GM18511 (cell line): ENCODE measurements around the gene KPTN.

Source experiments
- ATAC-seq: cut with Tn5 transposase; IDR thresholded peaks from one replicate; pipeline ENCODE4 v1.9.1; 2021; ENCODE audit warnings: mild to moderate bottlenecking, moderate library complexity; ENCODE audit not compliant: unreplicated experiment

KPTN gene

DNA sequence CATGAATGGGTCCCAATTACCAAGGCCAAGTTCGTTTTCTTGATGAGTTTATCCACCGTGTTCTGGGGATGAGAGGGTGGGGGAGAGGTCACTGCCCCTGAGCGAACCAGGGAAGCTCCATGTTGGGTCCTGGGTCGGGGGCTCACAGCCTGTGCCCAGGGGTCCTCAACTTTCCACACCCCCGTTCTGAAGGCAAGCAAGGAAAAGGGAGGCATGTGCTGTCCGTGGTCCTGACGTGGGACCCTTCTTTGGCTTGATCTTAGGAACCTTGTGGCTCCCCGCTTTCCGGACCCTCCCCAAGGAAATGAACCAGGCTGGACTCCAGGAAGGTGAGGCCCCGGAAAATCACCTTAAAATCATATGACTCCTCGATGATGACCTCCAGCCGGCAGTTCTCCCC lies 46.5 kb downstream of the KPTN start:
- no peak for ATAC-seq

DNA sequence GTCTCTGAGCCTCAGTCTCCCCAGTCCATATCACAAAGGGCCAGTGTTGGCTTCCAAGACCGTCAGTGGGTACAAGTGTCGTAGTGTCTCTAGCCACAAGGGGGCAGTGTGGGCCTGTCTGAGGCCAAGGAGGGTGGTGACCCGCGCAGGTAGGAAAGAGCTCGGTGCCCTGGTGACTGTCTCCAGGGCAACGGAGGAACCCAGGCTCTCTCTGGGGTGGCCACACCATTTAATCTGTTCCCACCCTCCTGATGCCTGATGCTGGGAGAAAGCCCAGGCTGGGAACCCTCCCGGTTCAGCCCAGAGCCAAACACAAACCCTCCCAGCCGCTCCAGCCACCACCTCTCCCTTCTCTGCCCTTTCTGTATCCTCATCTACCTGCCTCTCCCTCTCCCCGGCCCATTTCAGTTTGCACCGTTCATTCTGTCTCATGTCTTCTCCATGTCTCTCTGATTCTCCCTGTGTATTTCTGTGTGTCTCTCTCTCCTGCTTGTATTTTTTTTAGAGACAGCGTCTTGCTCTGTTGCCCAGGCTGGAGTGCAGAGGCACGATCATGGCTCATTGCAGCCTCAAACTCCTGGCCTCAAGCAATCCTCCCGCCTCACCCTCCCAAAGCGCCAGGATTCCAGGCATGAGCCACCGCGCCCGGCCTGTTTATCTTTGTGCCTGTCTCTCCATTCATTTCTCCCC lies 47.2 kb downstream of the KPTN start:
- ATAC-seq, result no peak

DNA sequence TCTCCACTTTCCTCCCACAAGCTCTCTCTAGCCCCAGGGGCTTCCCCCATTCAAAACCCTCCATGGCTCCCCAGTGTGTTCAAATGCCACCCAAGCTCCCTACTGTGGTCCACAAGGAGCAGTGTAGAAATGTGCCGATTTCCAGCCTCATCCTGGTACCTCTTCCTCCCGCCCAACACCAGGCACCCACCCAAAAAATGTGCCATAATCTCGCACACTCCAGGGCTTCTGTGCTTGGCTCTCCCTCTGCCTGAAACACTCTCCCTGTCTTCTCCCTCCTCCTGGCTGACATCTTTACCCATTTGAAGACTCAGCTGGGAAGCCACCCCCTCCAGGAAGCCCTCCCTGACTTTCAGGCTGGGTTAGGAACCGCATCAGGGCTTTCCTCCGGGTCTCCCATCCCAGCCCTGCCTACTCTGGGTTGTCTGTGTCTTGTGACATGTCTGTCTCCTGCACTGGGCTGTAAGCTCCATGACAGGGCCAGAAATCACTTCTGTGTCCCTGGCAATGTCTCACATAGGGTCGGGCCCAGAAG lies 48.1 kb downstream of the KPTN start:
- no peak for ATAC-seq

DNA sequence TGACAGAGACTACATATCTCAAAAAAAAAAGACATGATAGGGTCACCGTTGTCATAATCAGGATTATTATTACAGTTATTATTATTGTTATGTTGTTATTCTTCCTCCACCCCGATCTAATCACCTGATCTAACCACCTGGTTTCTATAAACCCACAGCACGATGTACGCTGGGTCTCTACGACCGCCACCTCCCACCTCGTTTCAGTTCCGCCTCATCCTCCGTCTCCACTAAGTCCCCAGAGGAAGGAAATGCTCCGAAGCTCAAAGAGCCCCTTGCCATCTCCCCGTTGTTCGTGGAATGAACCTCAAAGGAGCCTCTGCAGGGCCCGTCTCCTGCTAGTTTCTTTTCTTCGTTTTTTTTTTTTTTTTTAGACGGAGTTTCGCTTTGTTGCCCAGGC lies 48.8 kb downstream of the KPTN start:
- ATAC-seq, result no peak

DNA sequence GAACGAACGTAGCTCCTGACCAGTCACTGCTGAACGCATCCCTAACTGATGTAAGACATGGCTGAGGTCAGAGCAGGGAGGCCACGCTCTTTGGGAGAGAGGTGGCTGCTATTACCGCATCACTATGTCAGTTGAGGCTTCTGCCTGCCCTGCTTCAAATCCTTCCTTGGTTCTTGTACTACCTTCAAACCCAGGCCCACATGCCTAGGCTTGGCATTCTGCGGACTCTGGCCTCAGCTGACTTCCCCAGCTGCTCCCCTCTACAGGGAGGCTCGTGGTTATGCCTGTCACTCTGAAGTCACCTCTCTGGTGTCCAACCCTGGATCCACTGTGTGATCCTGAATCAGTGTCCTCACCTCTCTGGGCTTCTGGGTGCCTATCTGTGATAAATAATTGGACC lies 49.9 kb downstream of the KPTN start:
- ATAC-seq, result no peak

DNA sequence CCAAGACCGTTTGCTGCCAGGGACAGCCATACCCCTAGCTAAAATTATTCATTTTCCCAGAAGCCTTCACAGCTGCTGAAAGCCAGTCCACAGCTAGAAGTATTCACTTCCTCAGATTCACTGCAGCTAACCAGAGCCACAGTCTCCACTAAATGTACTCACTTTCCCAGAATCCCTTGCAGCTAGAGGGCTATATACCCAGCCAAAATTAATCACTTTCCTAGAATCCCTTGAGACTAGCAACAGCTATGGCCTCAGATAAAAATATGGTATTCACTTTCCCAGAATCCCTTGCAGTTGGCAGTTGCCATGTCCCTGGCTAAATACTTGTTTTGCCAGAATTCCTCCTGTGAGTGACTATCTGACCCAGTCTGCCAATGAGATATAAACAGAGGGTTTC lies 50.9 kb downstream of the KPTN start:
- no peak for ATAC-seq

DNA sequence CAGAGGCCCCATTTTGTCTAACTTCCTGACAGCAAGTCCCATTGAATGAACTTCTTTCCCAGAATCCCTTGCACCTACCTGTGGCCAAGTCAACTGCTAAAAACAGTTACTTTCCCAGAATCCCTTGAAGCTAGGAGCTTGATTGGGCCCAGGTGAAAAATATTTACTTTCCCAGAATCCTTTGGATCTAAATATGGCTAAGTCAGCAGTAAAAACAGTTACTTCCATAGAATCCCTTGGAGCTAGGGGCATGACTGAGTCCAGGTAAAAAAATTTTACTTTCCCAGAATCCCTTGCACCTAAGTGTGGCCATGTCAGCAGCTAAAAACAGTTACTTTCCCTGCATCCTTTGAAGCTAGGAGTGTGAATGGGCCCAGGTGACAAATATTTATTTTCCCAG lies 51.5 kb downstream of the KPTN start:
- no peak for ATAC-seq

DNA sequence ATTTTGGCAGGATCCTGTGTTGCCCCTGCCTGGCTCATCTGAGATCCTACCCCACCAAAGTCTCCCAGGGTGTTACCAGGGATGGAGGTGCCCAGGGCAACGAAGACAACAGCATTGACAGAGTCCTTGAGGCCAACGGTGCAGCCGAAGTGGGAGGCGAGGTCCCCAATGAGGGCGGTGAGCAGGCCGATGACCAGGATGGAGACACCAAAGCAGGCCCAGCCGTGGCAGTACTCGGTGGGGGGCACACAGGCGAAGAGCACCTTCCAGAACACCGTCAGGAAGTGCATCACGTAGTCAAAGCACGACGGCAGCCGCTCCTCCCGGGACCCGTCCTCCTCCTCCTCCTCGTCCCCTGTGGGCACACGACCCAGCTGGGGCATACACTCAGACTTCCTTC lies 51.9 kb downstream of the KPTN start:
- no peak for ATAC-seq

DNA sequence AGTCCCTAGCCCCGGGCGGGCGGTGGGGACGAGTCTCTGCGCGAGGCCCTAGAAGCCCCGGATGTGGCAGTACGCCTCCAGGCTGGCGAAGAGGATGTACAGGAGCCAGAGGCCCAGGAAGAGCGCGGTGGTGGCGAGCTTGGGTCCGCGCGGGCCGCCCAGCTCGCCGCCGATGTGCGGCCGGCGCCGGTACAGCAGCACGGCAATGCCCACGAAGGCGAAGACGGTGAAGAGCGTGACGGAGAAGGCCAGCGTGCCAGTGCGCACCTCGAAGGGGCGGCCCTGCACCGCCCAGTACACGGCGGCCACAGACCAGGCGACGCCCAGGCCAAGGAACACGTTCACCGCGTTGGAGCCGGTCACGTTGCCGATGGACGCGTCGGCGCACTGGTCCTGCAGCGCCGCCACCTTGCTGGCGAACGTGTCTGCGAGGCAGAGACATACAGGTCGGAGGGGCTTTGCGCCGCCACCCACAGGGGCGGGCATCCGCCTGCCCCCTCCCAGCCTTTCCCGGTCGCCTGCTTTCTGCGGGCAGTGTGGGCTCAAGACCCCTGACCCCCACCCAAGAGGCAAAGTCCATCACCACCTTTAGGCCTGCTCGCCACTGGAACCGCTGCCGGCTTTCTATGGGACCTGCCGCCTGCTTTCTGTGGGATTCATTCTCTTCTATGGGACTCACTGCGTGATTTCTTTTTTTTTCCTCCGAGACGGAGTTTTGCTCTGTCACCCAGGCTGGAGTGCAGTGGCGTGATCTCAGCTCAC lies 53.8 kb downstream of the KPTN start:
- ATAC-seq, result no peak

DNA sequence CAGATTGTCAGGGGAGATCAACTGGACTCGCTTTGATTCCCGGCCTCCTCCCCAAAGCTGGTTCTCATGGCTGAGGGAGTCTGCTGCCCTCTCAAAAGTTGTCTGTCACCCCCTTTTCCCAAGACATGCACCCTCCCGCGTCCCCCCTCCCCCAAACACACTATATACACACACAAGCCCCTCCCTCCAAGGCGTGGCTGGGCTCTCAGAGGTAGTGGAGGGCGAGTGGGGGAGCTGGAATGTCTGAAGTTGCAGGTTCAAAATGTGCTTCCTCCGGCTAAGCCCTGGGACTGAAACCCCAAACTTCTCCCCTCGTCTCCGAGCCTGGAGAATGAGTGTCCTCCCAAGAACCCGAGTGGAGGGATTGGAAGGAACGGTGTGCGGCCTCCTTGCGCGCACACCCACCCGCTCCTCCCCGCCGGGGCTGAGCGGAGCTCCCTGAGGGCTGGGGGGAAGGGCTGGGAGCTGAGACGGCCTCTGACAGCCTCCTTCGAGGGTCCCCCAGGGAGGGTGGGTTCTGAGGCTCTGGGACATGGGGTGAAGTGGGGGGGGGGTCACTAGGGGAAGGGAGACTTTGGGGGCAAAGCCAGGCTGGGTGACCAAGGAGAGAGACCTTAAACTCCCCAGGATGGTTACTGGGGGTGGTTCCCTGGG lies 54.8 kb downstream of the KPTN start:
- ATAC-seq, result no peak

DNA sequence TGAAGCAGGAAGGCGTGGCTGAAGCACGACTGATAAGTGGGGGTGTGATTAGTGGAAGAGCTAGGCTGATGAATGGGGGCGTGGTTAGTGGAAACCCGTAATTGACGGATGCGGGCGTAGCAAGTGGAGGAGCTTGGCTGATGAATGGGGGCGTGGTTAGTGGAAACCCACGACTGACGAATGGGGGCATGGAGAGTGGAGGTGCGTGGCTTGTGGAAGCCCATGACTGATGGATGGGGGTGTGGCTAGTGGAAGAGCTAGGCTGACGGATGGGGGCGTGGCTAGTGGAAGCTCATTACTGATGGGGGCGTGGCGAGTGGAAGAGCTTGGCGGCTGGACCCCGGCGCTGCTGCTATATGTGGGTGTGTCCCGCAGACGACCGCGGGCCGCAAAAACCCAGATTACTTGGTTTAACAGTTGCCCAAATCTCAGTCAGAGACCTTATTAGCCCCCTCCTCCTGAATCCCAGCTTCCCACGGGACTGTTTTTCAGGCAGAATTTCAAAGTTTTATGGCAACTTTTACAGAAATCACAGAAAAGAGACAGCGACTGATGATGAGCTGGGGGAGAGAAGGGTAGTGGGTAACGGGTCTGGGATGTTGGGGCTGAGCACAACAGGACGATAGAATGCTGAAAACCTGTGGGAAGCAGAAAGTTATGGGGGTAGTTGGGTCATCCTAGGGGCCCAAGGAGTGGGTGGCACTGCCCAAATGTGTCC lies 55.7 kb downstream of the KPTN start:
- ATAC-seq, result no peak

DNA sequence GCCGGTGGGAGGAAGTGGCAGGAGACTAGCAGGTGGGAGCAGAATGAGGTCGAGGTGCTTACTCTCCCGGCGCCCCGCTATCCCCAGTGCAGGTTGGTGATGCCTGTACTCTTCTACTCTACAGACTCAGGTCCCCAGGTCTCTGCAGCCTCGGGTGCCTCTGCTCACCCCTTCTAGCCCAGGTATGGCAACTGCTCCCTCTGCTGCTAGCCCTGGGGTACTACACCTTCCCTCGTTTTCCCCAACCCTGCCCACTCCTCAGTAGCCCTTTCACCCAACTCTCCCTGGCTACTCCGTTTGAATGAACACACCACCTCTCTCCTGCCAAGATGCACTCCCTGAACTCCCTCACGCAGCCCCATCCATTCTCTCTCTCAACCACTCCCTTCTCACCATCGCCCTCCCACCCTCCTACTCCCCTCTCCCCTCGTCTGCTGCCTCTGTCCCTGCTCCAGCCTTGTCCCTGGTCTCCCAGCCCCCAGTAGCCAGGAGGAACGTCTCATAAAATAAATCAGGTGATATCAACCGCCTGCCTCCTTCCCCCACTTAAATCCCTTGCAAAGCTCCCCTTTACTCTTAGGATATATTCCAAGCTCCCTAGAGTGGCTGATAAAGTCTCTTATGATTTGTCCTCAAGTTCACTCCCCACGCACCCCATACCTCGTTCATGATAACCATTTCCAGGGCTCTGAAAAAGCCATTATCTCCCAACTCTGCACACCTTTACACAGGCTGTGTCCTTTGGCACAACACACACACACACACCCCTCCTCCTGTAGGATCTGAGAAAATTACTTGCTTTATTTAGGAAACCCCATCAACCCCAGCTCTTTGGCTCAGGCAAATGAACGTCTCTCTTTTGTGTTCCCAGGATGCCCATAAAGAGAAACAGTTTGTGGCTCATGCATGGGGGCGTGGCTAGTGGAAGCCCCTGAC lies 56.5 kb downstream of the KPTN start:
- no peak for ATAC-seq
